GM12878 (cell line): ENCODE data around the gene MCOLN3. TPM values are rescaled to one million over a fixed set of nuclear protein-coding genes. Genes with fewer than 3 reads are reported as not detected.

ENCODE experiments used
- ATAC-seq: fragments of 200-7000 bp; cut with Tn5 transposase; 3 replicates; pipeline ENCODE4 v1.9.1; 2020; ENCODE audit warnings: mild to moderate bottlenecking, moderate library complexity
- BruUV-seq: library from RNA; stranded (reverse); fragments of 400-500 nt; replicated peaks from 2 replicates; lab custom pipeline; 2021; lab: Mats Ljungman, UMichigan
- CTCF ChIA-PET: fragments of 300-600 bp; sonication (Branson Sonifier 250); formaldehyde crosslinking; extraction: SDS; loops from one replicate; lab custom pipeline; 2021; ENCODE audit warnings: inconsistent platforms; lab: Yijun Ruan, JAX
- POLR2A ChIA-PET: fragments of 350-600 bp; formaldehyde crosslinking; extraction: SDS; loops from one replicate; lab custom pipeline; 2021; ENCODE audit warnings: inconsistent platforms; lab: Charles Lee
- RAD21 ChIA-PET: fragments of 300-600 bp; sonication (Branson Sonifier 250); formaldehyde crosslinking; loops from one replicate; lab custom pipeline; 2023; ENCODE audit warnings: antibody characterized with exemption; ENCODE audit not compliant: unreplicated experiment; lab: Charles Lee
- SMC1A ChIA-PET: fragments of 300-600 bp; sonication (Branson Sonifier 250); formaldehyde crosslinking; loops from one replicate; lab custom pipeline; 2023; ENCODE audit not compliant: unreplicated experiment, uncharacterized antibody; lab: Charles Lee
- DNase-seq: peaks from one replicate; pipeline ENCODE4 v3.0.0-alpha.2; 2011; ENCODE audit warnings: low read depth, low spot score
- FAIRE-seq: peaks from 3 replicates; lab custom pipeline; 2011; peaks lifted over from hg19 to GRCh38; lab: Jason Lieb, UNC
- H2AFZ ChIP-seq: 2 replicates; pipeline ENCODE4 v1.6.0; 2011; ENCODE audit warnings: low read depth, low read length, control low read depth; ENCODE audit not compliant: control insufficient read depth
- H3K27ac ChIP-seq: 2 replicates; pipeline ENCODE4 v1.5.1; 2011; ENCODE audit warnings: control low read depth; ENCODE audit not compliant: control insufficient read depth, insufficient read depth
- H3K27me3 ChIP-seq, 2 experiments: replicated peaks in 1 of 2; 2 replicates each; pipeline versions ENCODE4 v1.6.0 to v1.6.1; 2011; ENCODE audit warnings: low read length in 1 of 2; ENCODE audit not compliant: control insufficient read depth in 2 of 2, insufficient read depth in 2 of 2
- H3K36me3 ChIP-seq, 2 experiments: 2 replicates each; pipeline ENCODE4 v1.5.1; 2011; ENCODE audit warnings: low read length in 1 of 2; ENCODE audit not compliant: control insufficient read depth in 2 of 2, insufficient read depth in 2 of 2
- H3K4me1 ChIP-seq: 2 replicates; pipeline ENCODE4 v1.6.1; 2011; ENCODE audit warnings: mild to moderate bottlenecking, low read length, moderate library complexity, mixed read lengths; ENCODE audit not compliant: control insufficient read depth, insufficient read depth
- H3K4me2 ChIP-seq: 2 replicates; pipeline ENCODE4 v1.6.0; 2011; ENCODE audit warnings: control low read depth; ENCODE audit not compliant: control insufficient read depth, insufficient read depth
- H3K4me3 ChIP-seq: fragments of 200-600 bp; sonication (generic); 2 replicates; pipeline ENCODE4 v1.5.1; 2016
- H3K79me2 ChIP-seq: 2 replicates; pipeline ENCODE4 v1.6.0; 2011; ENCODE audit warnings: low read length; ENCODE audit not compliant: control insufficient read depth, insufficient read depth
- H3K9ac ChIP-seq: 2 replicates; pipeline ENCODE4 v1.8.0; 2011; ENCODE audit warnings: low read length, control low read depth, mixed read lengths; ENCODE audit not compliant: control insufficient read depth, insufficient read depth
- H3K9me3 ChIP-seq: replicated peaks from 3 replicates; pipeline ENCODE4 v1.5.1; 2011; ENCODE audit warnings: mild to moderate bottlenecking, low read length; ENCODE audit not compliant: control insufficient read depth, insufficient read depth
- H4K20me1 ChIP-seq: 2 replicates; pipeline ENCODE4 v1.6.0; 2011; ENCODE audit not compliant: control insufficient read depth, insufficient read depth
- ATF7 ChIP-seq: fragments of 450-650 bp; IDR thresholded peaks from 2 replicates; pipeline ENCODE4 v1.6.1; 2016; ENCODE audit warnings: low read depth, mild to moderate bottlenecking
- CBX3 ChIP-seq: fragments of 200-600 bp; sonication (generic); IDR thresholded peaks from 2 replicates; pipeline ENCODE4 v1.6.1; 2016; ENCODE audit warnings: low read depth, borderline replicate concordance
- CREB1 ChIP-seq: IDR thresholded peaks from 2 replicates; pipeline ENCODE4 v1.6.1; 2012; ENCODE audit warnings: low read depth, mild to moderate bottlenecking, inconsistent platforms
- JUND ChIP-seq: IDR thresholded peaks from 2 replicates; pipeline ENCODE4 v1.6.1; 2012; ENCODE audit warnings: low read depth, mild to moderate bottlenecking, low read length, improper control_type of control experiment, moderate library complexity
- NR2F1 ChIP-seq: fragments of 450-650 bp; conservative IDR thresholded peaks from 2 replicates; pipeline ENCODE4 v1.6.1; 2017; ENCODE audit warnings: mild to moderate bottlenecking
- POLR2AphosphoS5 ChIP-seq: IDR thresholded peaks from 2 replicates; pipeline ENCODE4 v1.6.1; 2011; ENCODE audit warnings: mild to moderate bottlenecking, low read length, inconsistent platforms
- RELA ChIP-seq: fragments of 450-650 bp; IDR thresholded peaks from 2 replicates; pipeline ENCODE4 v1.8.0; 2014; ENCODE audit warnings: borderline replicate concordance; ENCODE audit not compliant: partially characterized antibody
- SMC3 ChIP-seq: IDR thresholded peaks from 2 replicates; pipeline ENCODE4 v1.6.1; 2011; ENCODE audit warnings: low read length, improper control_type of control experiment, borderline replicate concordance
- TCF12 ChIP-seq: IDR thresholded peaks from 2 replicates; pipeline ENCODE4 v1.6.1; 2011; ENCODE audit warnings: low read depth, mild to moderate bottlenecking, low read length
- WGBS: methylation state at CpG from one replicate; pipeline ENCODE4 v1.1.6; 2016; ENCODE audit warnings: low lambda C conversion rate; ENCODE audit not compliant: insufficient replicate concordance, insufficient coverage; ENCODE audit errors: missing lambda C conversion rate; 5-methylcytosine and 5-hydroxymethylcytosine counted together
- in situ Hi-C: fragments of 300-500 bp; cut with MboI; formaldehyde crosslinking; loops from 9 replicates; pipeline ENCODE4 v1.14.3; 2018; ENCODE audit warnings: mixed read lengths
- intact Hi-C: fragments of 100-400 bp; cut with micrococcal nuclease; formaldehyde crosslinking; loops from one replicate; pipeline ENCODE4 v1.14.2; 2022; ENCODE audit not compliant: unreplicated experiment
- polyA plus RNA-seq, 11 experiments: library from polyadenylated mRNA; depleted of rRNA in 4 of 11; unstranded in 6 of 11; stranded (reverse) in 5 of 11; fragments of >200 nt; fragmentation: Nextera tagmentation in 4 of 11; fragmentation: Illumina TruSeq in 1 of 11; extraction: Ambion mirVana in 4 of 11; extraction: Trizol in 1 of 11; gene quantifications; 1 replicate in 1 of 11; 2 replicates in 10 of 11; pipeline versions ENCODE4 v1.2.1 to v1.2.3, GENCODE V29; 2011 to 2016; ENCODE audit warnings: inconsistent platforms in 2 of 11, missing spikeins in 2 of 11, low read depth in 1 of 11
- total RNA-seq, 4 experiments: library from RNA; depleted of rRNA in 3 of 4; stranded (reverse); fragments of >200 nt in 3 of 4; fragmentation: Illumina TruSeq in 1 of 4; extraction: Trizol in 1 of 4; gene quantifications; 2 replicates each; pipeline versions ENCODE4 v1.2.1 to v1.2.3, GENCODE V29; 2013 to 2021

The MCOLN3 gene
- total and polyA plus RNA-seq, 10 of the 15 experiments (the other 5 are each of a cell fraction or from before 2014, with no cell fraction given): 0.48 to 7.4 (median 3.8) TPM

- RAD21 ChIA-PET: interaction anchor here (0.9 to 1.7 kb wide), 4 partner anchors 9 to 42 kb away, joined by 3 to 6 read pairs (median 4); no protein-coding TSS in a partner anchor
- no peaks in the 10 kb centered on the region for H4K20me1 ChIP-seq
- H3K4me1 ChIP-seq: peaks cover 20% of the 10 kb centered on the region
- H3K27me3 ChIP-seq: no peaks in the 10 kb centered on the region
- H3K9me3 ChIP-seq: no peaks in the 10 kb centered on the region; the same call in 1 of the 3 replicates
- peak overlapping the region; percentile 41; the same call in 1 of the 2 replicates for H3K4me2 ChIP-seq
- BruUV-seq: TSS peak; percentile 29
- CTCF ChIA-PET: interaction anchor here (1.3 to 1.4 kb wide), 2 partner anchors 9 to 42 kb away, joined by 5 to 7 read pairs; no protein-coding TSS in a partner anchor
- intact Hi-C loops: no loop called here
- H3K27ac ChIP-seq: no peak overlapping the region
- H3K9ac ChIP-seq: no peak overlapping the region
- FAIRE-seq: no peak
- H3K36me3 ChIP-seq: peaks cover 3 to 11% of the 10 kb centered on the region in 2 experiments; a peak in 3 of 4 replicates
- peak overlapping the region; percentile 6; the same call in 1 of the 2 replicates for H3K4me3 ChIP-seq
- SMC1A ChIA-PET: interaction anchor here (0.7 to 9.8 kb wide), 4 partner anchors 10 to 37 kb away, joined by 3 to 132 read pairs (median 8); no protein-coding TSS in a partner anchor
- peaks cover 89% of the 10 kb centered on the region for H3K79me2 ChIP-seq
- POLR2A ChIA-PET: interaction anchor here (1.2 to 8.7 kb wide), 2 partner anchors 9 to 11 kb away, joined by 5 to 69 read pairs; no protein-coding TSS in a partner anchor
- TF ChIP-seq CBX3 (no peak), TCF12 (0 out of 2 replicates have a peak, but pooled peaks have one; percentile 7), ATF7 (no peak), JUND (no peak), SMC3 (no peak)
- DNase-seq: no peak
- no peak overlapping the region for H2AFZ ChIP-seq
- peak; percentile 25 for ATAC-seq
- in situ Hi-C loops: loop anchor here (25.0 kb wide), 1 partner anchor 1927 kb away; the partner anchor contains the start of genes HS2ST1 and SELENOF
These were observed 62.9 kb downstream of the MCOLN3 start for GRCh38 chr1:84985365-84985764.

DNA sequence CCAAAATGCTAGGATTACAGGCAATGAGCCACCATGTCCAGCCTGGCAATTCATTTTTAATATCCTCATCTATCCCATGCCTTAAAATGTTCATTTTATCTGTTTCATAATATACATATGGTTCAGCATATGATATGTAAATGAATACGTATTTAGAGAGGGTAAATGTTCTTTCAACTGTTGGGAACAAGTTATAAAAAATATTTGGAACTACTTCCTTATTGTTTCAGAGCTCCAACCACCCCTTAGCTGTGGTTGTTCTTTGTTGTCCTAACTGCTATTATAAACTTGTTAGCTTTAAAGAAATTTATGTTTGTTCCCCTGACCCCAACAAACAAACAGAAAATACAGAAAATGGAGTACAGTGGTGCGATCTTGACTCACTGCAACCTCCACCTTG, 65.9 kb downstream of the MCOLN3 start:
- H3K36me3 ChIP-seq: peaks cover 3 to 11% of the 10 kb centered on the region in 2 experiments; a peak in 3 of 4 replicates
- H3K4me3 ChIP-seq: no peak overlapping the region
- WGBS: 94% methylated on average over 2 of the region's 2 CpGs
- no peaks in the 10 kb centered on the region for H4K20me1 ChIP-seq
- ChIA-PET POLR2A (interaction anchor here (0.7 to 2.5 kb wide), 4 partner anchors 8 to 16 kb away, joined by 3 to 10 read pairs (median 4); no protein-coding TSS in a partner anchor), RAD21 (interaction anchor here (2.6 kb wide), 1 partner anchor 10 kb away, joined by 10 read pairs; no protein-coding TSS in a partner anchor)
- no peak overlapping the region for H3K27ac ChIP-seq
- no peaks in the 10 kb centered on the region for H3K27me3 ChIP-seq
- no peak for ATAC-seq
- intact Hi-C loops: no loop called here
- TF ChIP-seq RELA: no peak
- TF ChIP-seq NR2F1: no peak
- TF ChIP-seq POLR2AphosphoS5: no peak
- no peak for TF ChIP-seq CREB1
- TF ChIP-seq, all 136 proteins: peak for 0
- Histone ChIP-seq H3K9ac (no peak overlapping the region), H3K9me3 (no peaks in the 10 kb centered on the region; the same call in none of the 3 replicates), H3K4me1 (peaks cover 14% of the 10 kb centered on the region; the same call in 1 of the 2 replicates), H3K79me2 (peaks cover 93% of the 10 kb centered on the region), H2AFZ (no peak overlapping the region), H3K4me2 (no peak overlapping the region)
- FAIRE-seq (no peak), DNase-seq (no peak)
- no TSS peak for BruUV-seq
- SMC1A ChIA-PET: interaction anchor here (0.7 to 1.9 kb wide), 3 partner anchors 9 to 126 kb away, joined by 3 to 8 read pairs (median 4); no protein-coding TSS in a partner anchor
- CTCF ChIA-PET: interaction anchor here (1.0 to 4.2 kb wide), 4 partner anchors 9 to 38 kb away, joined by 3 to 16 read pairs (median 4); no protein-coding TSS in a partner anchor
- in situ Hi-C loops: loop anchor here (25.0 kb wide), 1 partner anchor 1930 kb away; the partner anchor contains the start of genes HS2ST1 and SELENOF
